ENCODE results near the gene CNTLN. TPM values are rescaled to one million over a fixed set of nuclear protein-coding genes. Genes with fewer than 3 reads are reported as not detected.

CNTLN gene
- total RNA-seq, 1 donor from 2014 or later = 16.7 TPM

GRCh38 chr9:17528859-17529258, 394.0 kb downstream of the CNTLN start:
- DNase-seq (ENCODE audit: low read depth, low spot score) = no peak
- H3K4me1 Mint-ChIP-seq = peaks cover 21% of the 10 kb centered on the region
- no peak overlapping the region for H3K27ac Mint-ChIP-seq (ENCODE audit: unreplicated experiment)
- TF ChIP-seq CTCF (conservative IDR thresholded peaks at IDR 0.05) = peak; percentile 67
- H3K9me3 Mint-ChIP-seq = no peaks in the 10 kb centered on the region
- no peak overlapping the region for H3K4me3 Mint-ChIP-seq
- no peaks in the 10 kb centered on the region for H3K27me3 Mint-ChIP-seq (ENCODE audit: low read depth)
- H3K36me3 Mint-ChIP-seq (ENCODE audit: low read depth) = no peaks in the 10 kb centered on the region

DNA sequence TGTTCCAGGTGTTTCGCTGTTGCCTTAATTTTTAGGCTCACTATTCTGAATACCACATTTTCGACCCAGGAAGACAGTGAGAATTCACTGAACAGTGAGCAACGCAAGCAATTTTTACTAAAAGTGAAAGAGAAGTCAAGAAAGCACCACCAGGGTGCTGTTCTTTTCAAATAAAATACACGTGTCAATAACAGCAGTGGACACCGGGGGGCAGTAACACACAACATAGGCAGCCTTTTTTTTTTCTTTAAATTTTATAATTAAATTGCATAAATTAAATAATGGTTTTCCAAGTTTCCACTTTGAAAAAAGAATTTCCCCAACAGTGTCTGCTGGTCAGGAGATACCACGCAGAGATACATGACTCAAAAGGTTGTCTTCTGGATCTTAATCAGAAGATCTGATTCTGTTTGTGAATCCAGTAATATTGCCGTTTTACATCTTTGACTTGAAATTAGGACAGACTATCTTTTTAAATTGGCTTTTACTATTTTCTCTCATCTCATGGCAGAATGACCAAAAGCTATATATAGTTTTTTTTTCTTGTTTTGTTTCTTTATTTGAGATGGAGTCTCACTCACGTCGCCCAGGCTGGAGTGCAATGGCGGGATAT, 396.9 kb downstream of the CNTLN start:
- DNase-seq (ENCODE audit: low read depth, low spot score) = peak; percentile 57
- Mint-ChIP-seq H3K4me1 (peaks cover 9% of the 10 kb centered on the region), H3K27me3 (ENCODE audit: low read depth) (no peaks in the 10 kb centered on the region), H3K27ac (ENCODE audit: unreplicated experiment) (no peak overlapping the region), H3K36me3 (ENCODE audit: low read depth) (no peaks in the 10 kb centered on the region), H3K4me3 (no peak overlapping the region), H3K9me3 (no peaks in the 10 kb centered on the region)
- TF ChIP-seq CTCF (conservative IDR thresholded peaks at IDR 0.05) = peak; percentile 92

- Mint-ChIP-seq H3K4me3 (no peak overlapping the region), H3K36me3 (ENCODE audit: low read depth) (no peaks in the 10 kb centered on the region), H3K9me3 (no peaks in the 10 kb centered on the region), H3K27ac (ENCODE audit: unreplicated experiment) (no peak overlapping the region), H3K4me1 (peaks cover 9% of the 10 kb centered on the region), H3K27me3 (ENCODE audit: low read depth) (no peaks in the 10 kb centered on the region)
- no peak for TF ChIP-seq CTCF (conservative IDR thresholded peaks at IDR 0.05)
- no peak for DNase-seq (ENCODE audit: low read depth, low spot score)
Measured at GRCh38 chr9:17532461-17532860, 397.6 kb downstream of the CNTLN start.

DNA sequence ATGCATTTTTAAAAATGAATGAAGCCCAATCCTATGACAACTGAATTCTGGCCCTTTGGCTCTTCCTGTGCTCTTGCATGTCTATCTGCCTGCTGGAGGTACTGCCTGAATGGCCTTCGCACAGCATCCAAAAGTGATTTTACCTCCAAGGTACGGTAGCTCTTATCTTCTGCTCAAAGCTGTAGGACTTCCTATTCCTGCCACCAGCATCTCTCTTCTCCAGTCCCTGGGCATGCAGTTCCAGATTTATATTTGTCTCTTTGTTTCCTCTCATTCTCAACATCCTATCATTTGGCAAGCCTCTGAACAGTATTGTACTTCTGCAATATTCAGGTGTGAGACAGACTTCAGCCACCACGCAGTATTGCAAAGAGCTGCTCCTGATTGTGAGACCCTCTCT, 400.3 kb downstream of the CNTLN start:
- H3K27me3 Mint-ChIP-seq (ENCODE audit: low read depth) = no peaks in the 10 kb centered on the region
- H3K27ac Mint-ChIP-seq (ENCODE audit: unreplicated experiment) = no peak overlapping the region
- no peaks in the 10 kb centered on the region for H3K9me3 Mint-ChIP-seq
- TF ChIP-seq CTCF (conservative IDR thresholded peaks at IDR 0.05) = no peak
- H3K4me3 Mint-ChIP-seq = no peak overlapping the region
- peaks cover 4% of the 10 kb centered on the region for H3K36me3 Mint-ChIP-seq (ENCODE audit: low read depth)
- no peak for DNase-seq (ENCODE audit: low read depth, low spot score)
- peaks cover 9% of the 10 kb centered on the region for H3K4me1 Mint-ChIP-seq

DNA sequence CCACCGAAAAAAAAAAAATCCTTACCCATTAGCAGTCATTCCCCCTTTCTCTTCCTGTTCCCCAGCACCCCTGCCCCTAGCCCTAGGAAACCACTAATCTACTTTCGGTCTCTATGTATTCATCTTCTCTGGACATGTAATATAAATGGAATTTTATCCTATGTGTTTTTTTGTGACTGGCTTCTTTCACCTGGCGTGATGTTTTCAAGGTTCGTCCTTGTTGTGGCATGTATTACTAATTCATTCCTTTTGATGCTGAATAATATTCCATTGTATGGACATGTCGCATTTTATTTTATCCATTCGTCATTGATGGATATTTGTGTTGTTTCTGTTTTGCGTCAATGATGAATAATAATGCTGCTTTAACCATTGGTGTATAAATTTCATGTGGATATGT, 401.2 kb downstream of the CNTLN start:
- peaks cover 4% of the 10 kb centered on the region for H3K36me3 Mint-ChIP-seq (ENCODE audit: low read depth)
- no peak for TF ChIP-seq CTCF (conservative IDR thresholded peaks at IDR 0.05)
- H3K4me3 Mint-ChIP-seq = no peak overlapping the region
- H3K27ac Mint-ChIP-seq (ENCODE audit: unreplicated experiment) = no peak overlapping the region
- no peaks in the 10 kb centered on the region for H3K9me3 Mint-ChIP-seq
- H3K27me3 Mint-ChIP-seq (ENCODE audit: low read depth) = no peaks in the 10 kb centered on the region
- no peak for DNase-seq (ENCODE audit: low read depth, low spot score)
- H3K4me1 Mint-ChIP-seq = peaks cover 7% of the 10 kb centered on the region

Data from neural crest cell (in vitro differentiated cells).